H7 (cell line): ENCODE data around the gene SHTN1. TPM values are rescaled to one million over a fixed set of nuclear protein-coding genes. Genes with fewer than 3 reads are reported as not detected.

Experiments used
- DNase-seq: peaks from one replicate; pipeline ENCODE4 v3.0.0; 2012
- H3K27me3 ChIP-seq: 2 replicates; pipeline ENCODE4 v1.6.0; 2011; ENCODE audit warnings: mild to moderate bottlenecking, low read length; ENCODE audit not compliant: control insufficient read depth, insufficient read depth
- H3K36me3 ChIP-seq: replicated peaks from 2 replicates; pipeline ENCODE4 v1.5.1; 2011; ENCODE audit warnings: low read length; ENCODE audit not compliant: control insufficient read depth, insufficient read depth
- H3K4me3 ChIP-seq: 2 replicates; pipeline ENCODE4 v1.5.1; 2011; ENCODE audit warnings: low read depth, mild to moderate bottlenecking, control low read depth, low read length, moderate library complexity; ENCODE audit not compliant: insufficient read depth
- total RNA-seq: library from RNA; depleted of rRNA; stranded (reverse); fragments of >200 nt; shearing (Covaris generic); gene quantifications from 2 replicates; pipeline ENCODE4 v1.2.3, GENCODE V29; 2014; rRNA removed

The SHTN1 gene
- total RNA-seq, 1 experiment from 2014 or later: 5.1 TPM

DNA sequence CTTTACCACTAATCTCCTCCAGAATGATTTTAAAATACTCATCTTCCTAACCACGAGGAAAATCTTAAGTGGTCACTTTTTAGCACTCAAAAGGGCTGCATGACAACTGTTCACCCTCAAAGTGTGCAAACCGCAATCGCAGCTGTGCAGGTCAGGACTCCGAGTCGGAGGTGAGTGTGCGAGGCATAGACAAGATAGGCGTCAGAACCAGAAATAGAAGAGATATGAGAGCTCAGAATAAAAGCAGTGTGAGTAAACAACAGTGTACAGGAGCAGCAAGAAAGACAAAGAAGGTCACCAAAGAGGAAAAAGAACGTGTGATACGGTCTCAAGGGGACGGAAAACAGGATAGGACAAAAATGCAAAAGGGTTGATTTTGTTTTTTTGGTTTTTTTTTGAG, 173.2 kb downstream of the SHTN1 start:
- Histone ChIP-seq H3K36me3 (no peaks in the 10 kb centered on the region), H3K4me3 (no peak overlapping the region), H3K27me3 (no peaks in the 10 kb centered on the region)
- DNase-seq: no peak

Other genes with a start within 250 kb of the SHTN1 start
- 0.94 and 1.9 TPM in 2 replicates for gene ENO4, start 155.7 kb downstream of the SHTN1 start, total RNA-seq
- gene VAX1, start 133.1 kb upstream of the SHTN1 start, total RNA-seq: 0.62 and 0.81 TPM in 2 replicates
- not detected in 2 replicates for gene KCNK18, start 192.3 kb upstream of the SHTN1 start, total RNA-seq
- gene SLC18A2, start 235.9 kb upstream of the SHTN1 start, total RNA-seq: 0.52 and 0.85 TPM in 2 replicates